ENCODE measurements around the gene BSDC1. TPM values are rescaled to one million over a fixed set of nuclear protein-coding genes. Genes with fewer than 3 reads are reported as not detected.

Gene BSDC1
- total RNA-seq, 1 experiment from 2014 or later = 40.7 TPM

DNA sequence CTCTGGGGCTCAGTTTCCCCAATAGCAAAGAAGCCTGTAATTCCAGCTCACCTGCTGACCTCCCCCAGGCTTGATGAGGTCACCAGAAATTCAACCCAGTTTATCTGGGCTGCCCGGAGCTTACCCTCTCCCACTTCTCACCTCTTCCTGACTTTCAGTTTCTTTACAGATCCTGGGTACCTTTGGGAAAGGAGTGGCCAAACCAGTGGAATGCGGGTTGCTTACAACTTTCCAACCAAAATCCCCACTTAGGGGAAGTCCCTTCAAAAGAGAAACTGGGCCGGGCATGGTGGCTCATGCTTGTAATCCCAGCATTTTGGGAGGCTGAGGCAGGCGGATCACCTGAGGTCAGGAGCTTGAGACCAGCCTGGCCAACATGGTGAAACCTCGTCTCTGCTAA, 52.3 kb downstream of the BSDC1 start:
- in situ Hi-C loops (cut with HindIII; ENCODE audit: low sequenced_read_pairs) = no loop called here
- no peak for DNase-seq (ENCODE audit: low spot score)

GRCh38 chr1:32341186-32341757, 53.0 kb downstream of the BSDC1 start:
- no peak for DNase-seq (ENCODE audit: low spot score)
- in situ Hi-C loops (cut with HindIII; ENCODE audit: low sequenced_read_pairs) = no loop called here

- DNase-seq (ENCODE audit: low spot score) = no peak
- in situ Hi-C loops (cut with HindIII; ENCODE audit: low sequenced_read_pairs) = no loop called here
Measured at GRCh38 chr1:32339363-32339978, 54.8 kb downstream of the BSDC1 start.

GRCh38 chr1:32338637-32339145, 55.5 kb downstream of the BSDC1 start:
- in situ Hi-C loops (cut with HindIII; ENCODE audit: low sequenced_read_pairs) = no loop called here
- DNase-seq (ENCODE audit: low spot score) = no peak

DNA sequence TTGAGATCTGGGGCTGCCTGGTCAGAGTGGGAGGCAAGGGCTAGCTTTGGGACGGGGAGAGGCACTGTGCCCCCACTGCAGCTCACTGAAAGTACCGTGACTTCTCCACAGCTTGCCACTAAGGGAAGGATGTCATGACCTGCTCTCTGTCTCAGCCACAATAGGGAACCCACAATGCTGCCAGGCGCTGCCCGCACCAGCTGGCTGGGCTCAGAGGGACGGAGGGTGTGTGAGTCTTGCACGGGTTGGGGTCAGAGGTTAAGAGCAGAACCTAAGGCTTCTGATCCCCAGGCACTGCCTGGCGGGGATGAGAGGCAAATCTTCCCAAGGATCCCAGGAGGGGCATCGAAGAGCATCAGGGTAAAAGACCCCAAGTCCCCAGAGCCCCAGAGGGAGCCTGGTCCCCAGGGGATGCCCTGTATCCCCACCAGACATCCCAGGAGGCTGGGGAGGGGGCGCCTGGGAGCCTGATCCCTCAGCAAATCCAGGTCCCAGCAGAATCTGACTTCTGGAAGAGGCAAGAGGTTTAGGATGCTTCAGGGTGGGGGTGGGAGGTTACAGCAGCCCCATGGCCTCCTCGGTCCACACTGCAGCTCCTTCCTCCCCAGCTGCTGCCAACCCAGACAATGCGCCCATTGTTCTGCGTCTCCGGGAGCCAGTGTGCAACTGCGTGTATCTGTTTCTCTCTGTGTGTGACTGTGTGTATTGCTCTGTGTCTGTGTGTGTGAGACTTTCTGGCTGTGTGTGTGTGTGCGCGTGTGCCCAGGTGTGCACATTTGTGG, 56.2 kb downstream of the BSDC1 start:
- in situ Hi-C loops (cut with HindIII; ENCODE audit: low sequenced_read_pairs) = no loop called here
- DNase-seq (ENCODE audit: low spot score) = no peak

- DNase-seq (ENCODE audit: low spot score) = no peak
- in situ Hi-C loops (cut with HindIII; ENCODE audit: low sequenced_read_pairs) = no loop called here
Measured at GRCh38 chr1:32336963-32337675, 57.1 kb downstream of the BSDC1 start.

DNA sequence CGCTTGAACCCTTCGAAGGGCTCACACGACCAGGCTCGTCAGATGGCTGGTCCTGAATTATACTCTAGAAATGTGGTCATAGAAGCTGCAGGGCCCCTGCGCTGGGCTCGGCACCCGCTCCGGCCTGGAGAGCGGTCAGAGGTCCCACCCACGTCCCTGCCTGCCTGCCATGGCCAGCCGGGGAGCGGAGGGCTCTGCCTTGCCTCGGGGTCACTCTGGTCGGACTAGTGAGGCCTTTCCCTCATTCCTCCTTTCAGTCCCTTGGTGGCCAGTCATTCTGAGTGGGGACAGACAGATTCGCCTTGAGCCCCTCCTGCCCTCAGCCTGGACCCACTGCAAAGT, 57.7 kb downstream of the BSDC1 start:
- in situ Hi-C loops (cut with HindIII; ENCODE audit: low sequenced_read_pairs) = no loop called here
- no peak for DNase-seq (ENCODE audit: low spot score)

GRCh38 chr1:32335790-32336590, 58.3 kb downstream of the BSDC1 start, which contains the start of gene MARCKSL1:
TSS of gene MARCKSL1 (minus strand) at chr1:32336233. CDS start at chr1:32336033, 200 bp downstream.
- DNase-seq (ENCODE audit: low spot score) = peak; percentile 80
- in situ Hi-C loops (cut with HindIII; ENCODE audit: low sequenced_read_pairs) = no loop called here

DNA sequence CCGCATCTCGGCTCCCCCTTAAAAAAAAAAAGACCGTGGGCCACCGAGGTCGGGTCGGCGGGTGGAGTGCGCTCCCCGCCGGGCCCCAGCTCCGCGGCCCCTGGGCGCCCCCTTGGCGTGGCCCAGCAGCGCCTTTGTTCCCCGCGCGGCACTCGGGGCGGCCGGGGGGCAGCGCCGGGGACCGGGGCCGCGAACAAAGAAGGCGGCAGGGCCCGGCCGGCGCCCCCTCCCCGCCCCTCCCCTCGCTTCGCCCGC, 58.8 kb downstream of the BSDC1 start:
- no peak for DNase-seq (ENCODE audit: low spot score)
- in situ Hi-C loops (cut with HindIII; ENCODE audit: low sequenced_read_pairs) = no loop called here

DNA sequence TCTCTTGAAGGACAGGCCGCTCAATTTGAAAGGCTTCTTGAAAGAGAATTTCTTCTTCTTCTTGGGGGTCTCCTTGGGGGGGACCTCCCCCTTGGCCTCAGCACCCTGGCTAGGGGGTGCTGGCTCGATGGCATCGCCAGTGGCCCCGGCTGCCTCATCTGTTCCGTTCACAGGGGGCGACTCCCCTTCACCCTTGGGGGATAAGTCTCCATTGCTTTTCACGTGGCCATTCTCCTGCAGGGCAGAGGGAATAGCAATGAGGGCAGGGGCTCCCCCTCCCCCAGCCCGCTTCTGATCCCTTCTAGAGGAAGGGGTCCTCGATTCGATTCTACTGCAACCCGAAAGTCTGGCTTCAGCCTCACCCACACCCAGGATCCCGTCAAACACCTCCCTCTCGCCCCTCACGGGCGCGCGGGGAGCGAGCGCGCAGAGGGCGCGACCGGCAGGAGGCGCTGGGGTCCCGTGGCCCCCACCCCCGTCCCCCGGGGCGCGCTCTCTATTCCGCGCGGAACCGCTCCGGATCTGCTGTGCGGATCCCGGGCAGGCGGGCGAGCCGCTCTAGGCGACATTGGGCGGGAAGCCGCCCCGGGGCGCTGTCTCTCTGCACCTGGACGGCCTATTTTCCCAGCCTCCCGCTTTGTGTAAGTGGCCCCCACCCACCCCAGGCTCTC, 59.2 kb downstream of the BSDC1 start:
- DNase-seq (ENCODE audit: low spot score) = peak; percentile 35
- in situ Hi-C loops (cut with HindIII; ENCODE audit: low sequenced_read_pairs) = no loop called here

DNA sequence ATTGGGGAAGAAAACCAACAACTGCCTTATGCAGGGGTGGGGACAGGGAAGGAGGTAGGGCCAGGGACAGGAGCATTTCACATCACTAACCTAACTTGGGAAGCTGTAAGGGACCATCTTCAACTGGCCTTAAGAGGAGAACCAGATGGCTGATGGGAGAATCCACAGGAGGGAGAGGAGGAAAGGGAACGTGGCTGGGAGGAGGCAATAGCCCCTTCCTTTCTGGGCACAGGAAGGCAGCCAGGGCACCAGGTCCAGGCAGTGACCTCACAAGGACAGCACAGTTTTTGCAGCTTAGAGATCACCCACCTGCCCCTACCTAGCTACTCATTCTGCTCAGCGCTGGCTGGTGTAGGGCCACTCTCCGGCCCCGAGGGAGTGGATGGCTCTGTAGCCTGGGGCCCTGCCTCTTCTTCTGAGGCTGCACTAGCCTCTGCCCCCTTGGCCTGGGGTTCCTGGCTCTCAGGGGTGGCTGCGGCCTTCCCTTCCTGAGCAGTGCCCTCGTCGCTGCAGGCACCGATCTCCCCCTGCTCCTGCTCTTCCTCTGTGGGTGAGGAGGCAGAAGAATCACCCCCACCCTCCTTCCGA, 59.9 kb downstream of the BSDC1 start:
- peak; percentile 63 for DNase-seq (ENCODE audit: low spot score)
- in situ Hi-C loops (cut with HindIII; ENCODE audit: low sequenced_read_pairs) = no loop called here

DNA sequence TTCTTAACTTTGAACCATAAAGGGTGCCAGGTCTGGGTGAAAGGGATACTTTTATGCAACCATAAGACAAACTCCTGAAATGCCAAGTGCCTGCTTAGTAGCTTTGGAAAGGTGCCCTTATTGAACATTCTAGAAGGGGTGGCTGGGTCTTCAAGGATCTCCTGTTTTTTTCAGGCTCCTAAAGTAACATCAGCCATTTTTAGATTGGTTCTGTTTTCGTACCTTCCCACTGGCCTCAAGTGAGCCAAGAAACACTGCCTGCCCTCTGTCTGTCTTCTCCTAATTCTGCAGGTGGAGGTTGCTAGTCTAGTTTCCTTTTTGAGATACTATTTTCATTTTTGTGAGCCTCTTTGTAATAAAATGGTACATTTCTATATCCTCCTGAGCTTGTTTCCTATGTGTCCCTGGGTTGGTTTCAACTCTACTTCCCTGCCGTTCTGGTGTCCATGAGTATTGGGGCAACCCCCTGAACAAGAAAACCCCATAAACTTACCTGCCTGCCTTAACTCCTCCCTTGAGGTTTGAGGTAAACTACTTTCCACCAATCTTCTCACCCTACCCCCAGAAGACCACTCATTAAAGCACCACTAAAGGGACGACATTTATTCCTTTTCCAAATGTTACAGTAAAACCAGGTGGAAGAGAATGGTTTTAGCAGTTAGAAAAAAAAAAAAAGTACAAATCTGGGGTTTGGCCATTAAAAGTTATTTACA, 60.8 kb downstream of the BSDC1 start:
- in situ Hi-C loops (cut with HindIII; ENCODE audit: low sequenced_read_pairs) = no loop called here
- DNase-seq (ENCODE audit: low spot score) = no peak

- in situ Hi-C loops (cut with HindIII; ENCODE audit: low sequenced_read_pairs) = no loop called here
- DNase-seq (ENCODE audit: low spot score) = peak; percentile 40
Measured at GRCh38 chr1:32332290-32333079, 61.8 kb downstream of the BSDC1 start.

GRCh38 chr1:32331549-32331948, 62.7 kb downstream of the BSDC1 start:
- DNase-seq (ENCODE audit: low spot score) = no peak
- in situ Hi-C loops (cut with HindIII; ENCODE audit: low sequenced_read_pairs) = no loop called here

DNA sequence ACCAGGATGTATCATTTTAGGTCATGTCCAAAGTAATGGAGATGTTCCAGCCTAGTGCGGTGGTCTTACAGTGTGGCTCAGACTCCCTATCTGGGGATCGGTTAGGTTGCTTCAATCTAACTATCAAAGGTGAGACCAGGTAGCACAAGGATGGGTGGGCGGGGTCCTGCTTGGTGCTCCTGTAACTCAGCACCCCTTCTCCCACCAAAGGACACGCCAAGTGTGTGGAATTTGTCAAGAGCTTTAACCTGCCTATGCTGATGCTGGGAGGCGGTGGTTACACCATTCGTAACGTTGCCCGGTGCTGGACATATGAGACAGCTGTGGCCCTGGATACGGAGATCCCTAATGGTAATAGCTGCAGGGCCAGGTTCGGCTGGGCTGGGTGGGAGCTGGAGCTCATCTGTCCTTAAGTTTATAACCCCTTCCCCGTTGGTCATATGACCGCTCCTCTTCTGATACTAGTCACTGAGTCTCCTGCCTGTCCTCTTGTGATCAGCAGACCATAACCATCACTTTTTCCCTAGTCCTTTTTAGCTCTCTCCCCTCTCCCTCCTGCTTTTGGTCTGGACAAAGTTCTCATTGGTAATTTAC, 63.6 kb downstream of the BSDC1 start:
- in situ Hi-C loops (cut with HindIII; ENCODE audit: low sequenced_read_pairs) = no loop called here
- DNase-seq (ENCODE audit: low spot score) = no peak

- in situ Hi-C loops (cut with HindIII; ENCODE audit: low sequenced_read_pairs) = no loop called here
- no peak for DNase-seq (ENCODE audit: low spot score)
Measured at GRCh38 chr1:32329931-32330466, 64.2 kb downstream of the BSDC1 start.
